ENCODE results near the gene RGS12.
A peak's percentile ranks its signal among the peaks of the same experiment; 100 is the strongest.

RGS12 gene

GRCh38 chr4:3292571-3293400 is at the start of gene RGS12:
RGS12 (plus strand) TSS chr4:3293021; CDS start chr4:3316171, 23,150 bp downstream.
- peak; percentile 100 for DNase-seq (ENCODE audit: extremely low spot score)
- ChIA-PET CTCF (no interaction called here), POLR2A (interaction anchor here (0.6 to 1.8 kb wide), 2 partner anchors 10 to 16 kb away, joined by 3 to 5 read pairs; no protein-coding TSS in a partner anchor)
- TF ChIP-seq NFRKB (IDR thresholded peaks at IDR 0.05) = no peak
- no peak for TF ChIP-seq BHLHE40 (IDR thresholded peaks at IDR 0.05; ENCODE audit: borderline replicate concordance)
- no peak for TF ChIP-seq ARNT (IDR thresholded peaks at IDR 0.05)
- no peak for TF ChIP-seq CTBP1 (IDR thresholded peaks at IDR 0.05; ENCODE audit: borderline replicate concordance)
- TF ChIP-seq SP1 (IDR thresholded peaks at IDR 0.05) = no peak
- no peak for TF ChIP-seq TARDBP (IDR thresholded peaks at IDR 0.05)
- no peak for TF ChIP-seq L3MBTL2 (conservative IDR thresholded peaks at IDR 0.05)
- TF ChIP-seq FOXM1 (IDR thresholded peaks at IDR 0.05; ENCODE audit: borderline replicate concordance) = no peak
- no peak for TF ChIP-seq LEF1 (IDR thresholded peaks at IDR 0.05; ENCODE audit: borderline replicate concordance)
- no peak for TF ChIP-seq FOXK2 (IDR thresholded peaks at IDR 0.05)
- TF ChIP-seq ZNF384 (IDR thresholded peaks at IDR 0.05) = no peak

- DNase-seq (ENCODE audit: extremely low spot score) = no peak
- ChIA-PET CTCF (interaction anchor here (0.5 kb wide), 1 partner anchor 86 kb away, joined by 4 read pairs; no protein-coding TSS in a partner anchor), POLR2A (no interaction called here)
- TF ChIP-seq BHLHE40 (IDR thresholded peaks at IDR 0.05; ENCODE audit: borderline replicate concordance) (no peak), FOXM1 (IDR thresholded peaks at IDR 0.05; ENCODE audit: borderline replicate concordance) (no peak), TARDBP (IDR thresholded peaks at IDR 0.05) (no peak), ELF4 (IDR thresholded peaks at IDR 0.05) (no peak), ZNF384 (IDR thresholded peaks at IDR 0.05) (no peak), NFRKB (IDR thresholded peaks at IDR 0.05) (no peak), HDGF (IDR thresholded peaks at IDR 0.05; ENCODE audit: borderline replicate concordance) (no peak), ARNT (IDR thresholded peaks at IDR 0.05) (no peak), L3MBTL2 (conservative IDR thresholded peaks at IDR 0.05) (no peak), SP1 (IDR thresholded peaks at IDR 0.05) (no peak), FOXA1 (IDR thresholded peaks at IDR 0.05) (no peak), SUZ12 (IDR thresholded peaks at IDR 0.05) (no peak), CTBP1 (IDR thresholded peaks at IDR 0.05; ENCODE audit: borderline replicate concordance) (no peak), FOXK2 (IDR thresholded peaks at IDR 0.05) (no peak), LEF1 (IDR thresholded peaks at IDR 0.05; ENCODE audit: borderline replicate concordance) (no peak)
- TF ChIP-seq, protein P1, sequence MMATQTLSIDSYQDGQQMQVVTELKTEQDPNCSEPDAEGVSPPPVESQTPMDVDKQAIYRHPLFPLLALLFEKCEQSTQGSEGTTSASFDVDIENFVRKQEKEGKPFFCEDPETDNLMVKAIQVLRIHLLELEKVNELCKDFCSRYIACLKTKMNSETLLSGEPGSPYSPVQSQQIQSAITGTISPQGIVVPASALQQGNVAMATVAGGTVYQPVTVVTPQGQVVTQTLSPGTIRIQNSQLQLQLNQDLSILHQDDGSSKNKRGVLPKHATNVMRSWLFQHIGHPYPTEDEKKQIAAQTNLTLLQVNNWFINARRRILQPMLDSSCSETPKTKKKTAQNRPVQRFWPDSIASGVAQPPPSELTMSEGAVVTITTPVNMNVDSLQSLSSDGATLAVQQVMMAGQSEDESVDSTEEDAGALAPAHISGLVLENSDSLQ (IDR thresholded peaks at IDR 0.05) = no peak
Observed at GRCh38 chr4:3243136-3243780, 49.6 kb upstream of the RGS12 start.

GRCh38 chr4:3244002-3244401 is 48.8 kb upstream of the RGS12 start:
- TF ChIP-seq SUZ12 (IDR thresholded peaks at IDR 0.05) (no peak), ZNF384 (IDR thresholded peaks at IDR 0.05) (no peak), FOXA1 (IDR thresholded peaks at IDR 0.05) (no peak), FOXM1 (IDR thresholded peaks at IDR 0.05; ENCODE audit: borderline replicate concordance) (no peak), LEF1 (IDR thresholded peaks at IDR 0.05; ENCODE audit: borderline replicate concordance) (no peak)
- no peak for DNase-seq (ENCODE audit: extremely low spot score)
- CTCF ChIA-PET = interaction anchor here (0.6 to 1.2 kb wide), 2 partner anchors 13 to 22 kb away, joined by 3 to 4 read pairs; no protein-coding TSS in a partner anchor
- POLR2A ChIA-PET = interaction anchor here (0.8 kb wide), 1 partner anchor 9 kb away, joined by 3 read pairs; no protein-coding TSS in a partner anchor

GRCh38 chr4:3244747-3245146 is 48.1 kb upstream of the RGS12 start:
- TF ChIP-seq SUZ12 (IDR thresholded peaks at IDR 0.05) (no peak), L3MBTL2 (conservative IDR thresholded peaks at IDR 0.05) (no peak), TARDBP (IDR thresholded peaks at IDR 0.05) (no peak), FOXK2 (IDR thresholded peaks at IDR 0.05) (no peak), ARNT (IDR thresholded peaks at IDR 0.05) (no peak), FOXM1 (IDR thresholded peaks at IDR 0.05; ENCODE audit: borderline replicate concordance) (no peak), CTBP1 (IDR thresholded peaks at IDR 0.05; ENCODE audit: borderline replicate concordance) (no peak), HDGF (IDR thresholded peaks at IDR 0.05; ENCODE audit: borderline replicate concordance) (no peak), ELF4 (IDR thresholded peaks at IDR 0.05) (no peak), FOXA1 (IDR thresholded peaks at IDR 0.05) (no peak)
- POLR2A ChIA-PET = interaction anchor here (0.8 kb wide), 1 partner anchor 8 kb away, joined by 3 read pairs; no protein-coding TSS in a partner anchor
- no peak for DNase-seq (ENCODE audit: extremely low spot score)
- CTCF ChIA-PET = interaction anchor here (1.2 kb wide), 1 partner anchor 12 kb away, joined by 4 read pairs; no protein-coding TSS in a partner anchor

- POLR2A ChIA-PET = no interaction called here
- TF ChIP-seq FOXK2 (IDR thresholded peaks at IDR 0.05) (no peak), NFRKB (IDR thresholded peaks at IDR 0.05) (no peak), TARDBP (IDR thresholded peaks at IDR 0.05) (no peak), ELF4 (IDR thresholded peaks at IDR 0.05) (no peak), FOXA1 (IDR thresholded peaks at IDR 0.05) (no peak), L3MBTL2 (conservative IDR thresholded peaks at IDR 0.05) (no peak), FOXM1 (IDR thresholded peaks at IDR 0.05; ENCODE audit: borderline replicate concordance) (no peak), ARNT (IDR thresholded peaks at IDR 0.05) (no peak), BHLHE40 (IDR thresholded peaks at IDR 0.05; ENCODE audit: borderline replicate concordance) (no peak), CTBP1 (IDR thresholded peaks at IDR 0.05; ENCODE audit: borderline replicate concordance) (no peak), HDGF (IDR thresholded peaks at IDR 0.05; ENCODE audit: borderline replicate concordance) (no peak), ZNF384 (IDR thresholded peaks at IDR 0.05) (no peak)
- TF ChIP-seq, protein P1 (IDR thresholded peaks at IDR 0.05) = no peak
- CTCF ChIA-PET = interaction anchor here (1.7 kb wide), 1 partner anchor 103 kb away, joined by 3 read pairs; no protein-coding TSS in a partner anchor
- no peak for DNase-seq (ENCODE audit: extremely low spot score)
Observed at GRCh38 chr4:3245676-3246075, 47.1 kb upstream of the RGS12 start.
